ENCODE data around the gene UBE2E1. TPM values are rescaled to one million over a fixed set of nuclear protein-coding genes. Genes with fewer than 3 reads are reported as not detected.

The UBE2E1 gene
- total RNA-seq, 4 donors from 2014 or later: 73.0 to 119 (median 94.6) TPM

DNA sequence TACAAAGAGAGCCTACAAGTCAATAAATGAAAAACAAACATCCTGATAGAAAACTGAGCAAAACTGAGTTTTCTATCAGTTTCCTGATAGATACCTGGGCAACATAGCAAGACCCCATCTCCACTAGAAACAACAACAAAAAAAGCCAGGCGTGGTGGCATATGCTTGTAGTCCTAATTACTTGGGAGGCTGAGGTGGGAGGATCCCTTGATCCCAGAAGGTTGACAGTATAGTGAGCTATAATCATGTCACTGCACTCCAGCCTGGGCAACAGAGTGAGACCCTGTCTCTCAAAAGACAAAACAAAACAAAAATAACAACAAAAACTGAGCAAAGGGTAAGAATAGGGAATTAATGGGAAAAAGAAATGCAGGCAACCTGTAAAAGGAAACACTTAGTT, 23.9 kb upstream of the UBE2E1 start:
- H3K27ac ChIP-seq: no peak overlapping the region
- H3K4me3 ChIP-seq: no peak overlapping the region
- no peak for TF ChIP-seq POLR2AphosphoS5 (IDR thresholded peaks at IDR 0.05)
- no peak for TF ChIP-seq POLR2A (IDR thresholded peaks at IDR 0.05)
- no peak for TF ChIP-seq EP300 (IDR thresholded peaks at IDR 0.05)
- TF ChIP-seq CTCF (IDR thresholded peaks at IDR 0.05): no peak
- no peaks in the 10 kb centered on the region for H3K9me3 ChIP-seq
- no peaks in the 10 kb centered on the region for H3K27me3 ChIP-seq
- H3K4me1 ChIP-seq: peaks cover 6% of the 10 kb centered on the region
- WGBS: 100% methylated on average over 1 of the region's 1 CpG
- no peak for DNase-seq (ENCODE audit: low spot score in 2 of 2)
- H3K36me3 ChIP-seq: no peaks in the 10 kb centered on the region

- H3K4me1 ChIP-seq: peaks cover 2% of the 10 kb centered on the region
- H3K36me3 ChIP-seq: no peaks in the 10 kb centered on the region
- TF ChIP-seq POLR2A (IDR thresholded peaks at IDR 0.05) (no peak), EP300 (IDR thresholded peaks at IDR 0.05) (no peak)
- DNase-seq (ENCODE audit: low spot score in 2 of 2): no peak
- no peaks in the 10 kb centered on the region for H3K27me3 ChIP-seq
- no peaks in the 10 kb centered on the region for H3K9me3 ChIP-seq
- H3K4me3 ChIP-seq: no peak overlapping the region
- H3K27ac ChIP-seq: no peak overlapping the region
- 57% methylated on average over 6 of the region's 6 CpGs for WGBS
Observed at GRCh38 chr3:23785097-23785645, 20.6 kb upstream of the UBE2E1 start.

DNA sequence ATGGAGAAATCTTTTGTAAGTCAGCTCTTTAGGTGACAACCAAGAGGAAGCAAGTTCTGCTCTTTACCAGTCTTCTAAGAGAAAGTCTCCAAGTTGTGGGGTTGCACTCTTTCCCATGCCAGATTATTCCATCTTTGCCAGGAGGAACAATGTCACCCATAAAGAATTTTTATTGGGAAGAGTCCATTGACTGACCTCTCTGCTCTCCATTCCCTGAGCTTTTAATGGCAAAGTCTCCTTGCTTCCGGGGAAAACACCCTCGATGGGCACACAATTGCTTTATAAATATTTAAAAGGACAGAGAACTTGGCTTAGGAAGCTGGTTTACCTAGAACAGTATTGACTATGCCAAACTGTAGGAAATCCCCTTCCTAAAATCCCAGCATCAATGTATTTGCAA, 19.9 kb upstream of the UBE2E1 start:
- TF ChIP-seq POLR2A (IDR thresholded peaks at IDR 0.05) (no peak), POLR2AphosphoS5 (IDR thresholded peaks at IDR 0.05) (no peak), EP300 (IDR thresholded peaks at IDR 0.05) (no peak), CTCF (IDR thresholded peaks at IDR 0.05) (no peak)
- peaks cover 2% of the 10 kb centered on the region for H3K4me1 ChIP-seq
- H3K27me3 ChIP-seq: no peaks in the 10 kb centered on the region
- no peak overlapping the region for H3K27ac ChIP-seq
- no peak for DNase-seq (ENCODE audit: low spot score in 2 of 2)
- no peaks in the 10 kb centered on the region for H3K36me3 ChIP-seq
- H3K9me3 ChIP-seq: no peaks in the 10 kb centered on the region
- 54% methylated on average over 2 of the region's 2 CpGs for WGBS
- no peak overlapping the region for H3K4me3 ChIP-seq

- DNase-seq (ENCODE audit: low spot score in 2 of 2): no peak
- no peaks in the 10 kb centered on the region for H3K9me3 ChIP-seq
- no peaks in the 10 kb centered on the region for H3K4me1 ChIP-seq
- no peak for TF ChIP-seq EP300 (IDR thresholded peaks at IDR 0.05)
- TF ChIP-seq POLR2A (IDR thresholded peaks at IDR 0.05): no peak
- no peak for TF ChIP-seq CTCF (IDR thresholded peaks at IDR 0.05)
- TF ChIP-seq POLR2AphosphoS5 (IDR thresholded peaks at IDR 0.05): no peak
- no peak overlapping the region for H3K4me3 ChIP-seq
- WGBS: 90% methylated on average over 2 of the region's 2 CpGs
- no peaks in the 10 kb centered on the region for H3K27me3 ChIP-seq
- H3K36me3 ChIP-seq: no peaks in the 10 kb centered on the region
- H3K27ac ChIP-seq: no peak overlapping the region
Observed at GRCh38 chr3:23791678-23792077, 14.1 kb upstream of the UBE2E1 start.

- WGBS: 89% methylated on average over 4 of the region's 4 CpGs
- H3K4me1 ChIP-seq: no peaks in the 10 kb centered on the region
- TF ChIP-seq CTCF (IDR thresholded peaks at IDR 0.05): no peak
- no peak for TF ChIP-seq EP300 (IDR thresholded peaks at IDR 0.05)
- no peak for TF ChIP-seq POLR2A (IDR thresholded peaks at IDR 0.05)
- TF ChIP-seq POLR2AphosphoS5 (IDR thresholded peaks at IDR 0.05): no peak
Observed at GRCh38 chr3:23793528-23794134, 12.1 kb upstream of the UBE2E1 start.

More at GRCh38 chr3:23793528-23794134, 12.1 kb upstream of the UBE2E1 start:
- DNase-seq (ENCODE audit: low spot score in 2 of 2): no peak
- Histone ChIP-seq H3K36me3 (no peaks in the 10 kb centered on the region), H3K4me3 (no peak overlapping the region), H3K27me3 (no peaks in the 10 kb centered on the region), H3K27ac (no peak overlapping the region), H3K9me3 (no peaks in the 10 kb centered on the region)

All from suprapubic skin (tissue), 4 donors.